NCI-H226 (cell line): Measurements from ENCODE around the gene CGB3.
"Not testable (repeated sequence)": the region's sequence is repeated elsewhere in the genome, so short reads cannot be mapped to it uniquely, and the experiment has no call there.

ENCODE experiments used
- DNase-seq: peaks from one replicate; pipeline ENCODE4 v3.0.0-alpha.2; 2015

CGB3 gene

GRCh38 chr19:49024233-49024632 is at the start of gene CGB3:
CGB3 (minus strand) TSS chr19:49024333; CDS start chr19:49023971, 362 bp downstream.
- DNase-seq, result not testable (repeated sequence)

GRCh38 chr19:49071860-49072547 is 47.9 kb upstream of the CGB3 start:
- DNase-seq, result no peak

GRCh38 chr19:49070416-49070815 is 46.3 kb upstream of the CGB3 start:
- DNase-seq, result no peak

GRCh38 chr19:49069026-49069425 is 44.9 kb upstream of the CGB3 start:
- DNase-seq, result no peak

GRCh38 chr19:49067554-49067953 is 43.4 kb upstream of the CGB3 start:
- no peak for DNase-seq

- DNase-seq, result no peak
Measured at GRCh38 chr19:49065905-49066512, 41.9 kb upstream of the CGB3 start.

- peak; percentile 53 for DNase-seq
Measured at GRCh38 chr19:49064768-49065611, 40.9 kb upstream of the CGB3 start, which contains the start of gene NTF4. NTF4 (minus strand) TSS chr19:49064818; CDS start chr19:49061997, 2,821 bp downstream.

GRCh38 chr19:49064029-49064629 is 40.0 kb upstream of the CGB3 start:
- no peak for DNase-seq

- DNase-seq, result no peak
Measured at GRCh38 chr19:49061445-49061844, 37.3 kb upstream of the CGB3 start.

- DNase-seq, result no peak
Measured at GRCh38 chr19:49061000-49061399, 36.9 kb upstream of the CGB3 start.

GRCh38 chr19:49059053-49059452 is 34.9 kb upstream of the CGB3 start:
- no peak for DNase-seq

- DNase-seq, result no peak
Measured at GRCh38 chr19:49058562-49058961, 34.4 kb upstream of the CGB3 start.

GRCh38 chr19:49057636-49058234 is 33.6 kb upstream of the CGB3 start, which contains the start of gene CGB7:
CGB7 (minus strand) TSS chr19:49057749; CDS start chr19:49055375, 2,374 bp downstream.
- peak; percentile 67 for DNase-seq

GRCh38 chr19:49056902-49057596 is 32.9 kb upstream of the CGB3 start:
- not testable (repeated sequence) for DNase-seq

GRCh38 chr19:49056101-49056901 is 32.2 kb upstream of the CGB3 start:
- DNase-seq, result no peak

GRCh38 chr19:49050376-49051033 is 26.4 kb upstream of the CGB3 start:
- DNase-seq, result peak; percentile 51

GRCh38 chr19:49049834-49050233 is 25.7 kb upstream of the CGB3 start:
- DNase-seq, result not testable (repeated sequence)

- DNase-seq, result not testable (repeated sequence)
Measured at GRCh38 chr19:49049011-49049410, 24.9 kb upstream of the CGB3 start, which contains the start of gene CGB8. CGB8 (minus strand) TSS chr19:49049111; CDS start chr19:49048739, 372 bp downstream.

GRCh38 chr19:49043548-49043947 is 19.4 kb upstream of the CGB3 start, which contains the start of gene CGB5:
CGB5 (plus strand) TSS chr19:49043848; CDS start chr19:49044210, 362 bp downstream.
- DNase-seq, result not testable (repeated sequence)

- DNase-seq, result not testable (repeated sequence)
Measured at GRCh38 chr19:49042666-49043065, 18.5 kb upstream of the CGB3 start.
